PC-3 (cell line): Measurements from ENCODE around the gene COL11A1.

ENCODE experiments used
- CTCF ChIP-seq: fragments of 300-600 bp; sonication (generic); conservative IDR thresholded peaks from 2 replicates; pipeline ENCODE4 v1.5.1; 2017; ENCODE audit warnings: antibody characterized with exemption, low read depth, mild to moderate bottlenecking, low read length
- EZH2 ChIP-seq: fragments of 300-600 bp; sonication (generic); IDR thresholded peaks from one replicate; pipeline ENCODE4 v1.6.1; 2017; ENCODE audit warnings: antibody characterized with exemption, mild to moderate bottlenecking, low read length; ENCODE audit not compliant: unreplicated experiment
- EZH2phosphoT487 ChIP-seq: fragments of 300-600 bp; sonication (generic); IDR thresholded peaks from 2 replicates; pipeline ENCODE4 v1.6.1; 2018; ENCODE audit warnings: mild to moderate bottlenecking, antibody characterized with exemption, low read length, borderline replicate concordance

- TF ChIP-seq CTCF (no peak), EZH2 (no peak), EZH2phosphoT487 (no peak)
Observed at GRCh38 chr1:102851616-102852015, 256.7 kb downstream of the COL11A1 start.
